Measurements from ENCODE around the gene TFF3.

The TFF3 gene

GRCh38 chr21:42306366-42307035, 8.7 kb downstream of the TFF3 start:
- DNase-seq (ENCODE audit: low spot score in 2 of 2) (no peak), ATAC-seq (no peak)
- no peak overlapping the region for H3K4me3 Mint-ChIP-seq
- H3K9me3 Mint-ChIP-seq = no peaks in the 10 kb centered on the region
- H3K27ac Mint-ChIP-seq = no peak overlapping the region
- H3K4me1 Mint-ChIP-seq = no peaks in the 10 kb centered on the region
- no peaks in the 10 kb centered on the region for H3K36me3 Mint-ChIP-seq

DNA sequence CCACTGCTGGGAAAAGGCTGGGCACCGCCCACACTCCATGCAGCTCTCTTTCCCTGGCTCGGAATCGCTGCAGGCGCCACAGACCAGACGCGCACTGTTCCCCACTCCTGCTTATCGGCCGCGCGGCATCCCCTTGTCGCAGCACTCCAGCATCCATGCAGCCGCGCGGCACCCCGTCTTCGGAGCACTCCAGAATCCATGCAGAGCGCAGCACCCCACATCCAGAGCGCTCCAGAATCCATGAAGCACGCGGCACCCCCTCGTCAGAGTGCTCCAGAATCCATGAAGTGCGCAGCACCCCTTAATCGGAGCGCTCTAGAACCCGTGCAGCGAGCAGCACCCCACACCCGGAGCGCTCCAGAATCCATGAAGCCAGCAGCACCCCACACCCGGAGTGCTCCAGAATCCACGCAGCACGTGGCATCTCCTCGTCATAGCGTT, 9.5 kb downstream of the TFF3 start:
- Mint-ChIP-seq H3K4me3 (no peak overlapping the region), H3K9me3 (no peaks in the 10 kb centered on the region), H3K4me1 (no peaks in the 10 kb centered on the region), H3K27ac (no peak overlapping the region), H3K36me3 (no peaks in the 10 kb centered on the region)
- DNase-seq (ENCODE audit: low spot score in 2 of 2) (no peak), ATAC-seq (no peak)

GRCh38 chr21:42304556-42305454, 10.4 kb downstream of the TFF3 start:
- no peaks in the 10 kb centered on the region for H3K36me3 Mint-ChIP-seq
- H3K4me3 Mint-ChIP-seq = no peak overlapping the region
- DNase-seq (ENCODE audit: low spot score in 2 of 2) (no peak), ATAC-seq (no peak)
- H3K27ac Mint-ChIP-seq = no peak overlapping the region
- no peaks in the 10 kb centered on the region for H3K9me3 Mint-ChIP-seq
- no peaks in the 10 kb centered on the region for H3K4me1 Mint-ChIP-seq

- ATAC-seq (no peak), DNase-seq (ENCODE audit: low spot score in 2 of 2) (no peak)
- Mint-ChIP-seq H3K4me1 (no peaks in the 10 kb centered on the region), H3K36me3 (no peaks in the 10 kb centered on the region), H3K4me3 (no peak overlapping the region), H3K9me3 (no peaks in the 10 kb centered on the region), H3K27ac (no peak overlapping the region)
These were observed 11.8 kb downstream of the TFF3 start for GRCh38 chr21:42303443-42303842.

GRCh38 chr21:42302794-42303193, 12.4 kb downstream of the TFF3 start:
- Mint-ChIP-seq H3K27ac (no peak overlapping the region), H3K4me3 (no peak overlapping the region), H3K36me3 (no peaks in the 10 kb centered on the region), H3K4me1 (no peaks in the 10 kb centered on the region), H3K9me3 (no peaks in the 10 kb centered on the region)
- ATAC-seq (no peak), DNase-seq (ENCODE audit: low spot score in 2 of 2) (no peak)

- no peak for DNase-seq (ENCODE audit: low spot score in 2 of 2)
- H3K4me3 Mint-ChIP-seq = no peak overlapping the region
- no peak for ATAC-seq
- no peaks in the 10 kb centered on the region for H3K9me3 Mint-ChIP-seq
- H3K36me3 Mint-ChIP-seq = no peaks in the 10 kb centered on the region
- no peaks in the 10 kb centered on the region for H3K4me1 Mint-ChIP-seq
- no peak overlapping the region for H3K27ac Mint-ChIP-seq
These were observed 13.0 kb downstream of the TFF3 start for GRCh38 chr21:42302076-42302650.

GRCh38 chr21:42301371-42302075, 13.7 kb downstream of the TFF3 start:
- no peak for ATAC-seq
- H3K4me3 Mint-ChIP-seq = no peak overlapping the region
- H3K9me3 Mint-ChIP-seq = no peaks in the 10 kb centered on the region
- peaks cover 5% of the 10 kb centered on the region for H3K36me3 Mint-ChIP-seq
- H3K27ac Mint-ChIP-seq = no peak overlapping the region
- no peak for DNase-seq (ENCODE audit: low spot score in 2 of 2)
- no peaks in the 10 kb centered on the region for H3K4me1 Mint-ChIP-seq

DNA sequence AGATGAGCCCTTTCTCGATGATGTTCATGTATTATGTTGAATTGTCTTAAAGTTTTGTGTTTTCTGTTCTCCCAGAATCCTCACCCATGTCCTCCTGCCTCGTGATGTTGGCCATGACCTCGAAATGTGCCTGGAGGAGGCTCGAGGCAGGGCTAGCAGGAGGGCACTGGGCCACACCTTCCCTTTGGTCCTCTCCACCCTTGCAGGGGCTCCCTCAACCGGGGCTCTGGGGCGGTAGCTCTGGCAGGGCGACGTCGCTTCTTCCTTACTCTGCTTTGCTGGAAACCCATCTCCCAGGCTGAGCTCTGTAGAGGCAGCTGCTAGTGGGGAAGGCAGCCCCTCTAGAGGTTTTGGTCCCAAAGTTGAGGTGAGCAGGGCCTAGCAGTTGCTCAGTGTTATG, 14.3 kb downstream of the TFF3 start:
- H3K27ac Mint-ChIP-seq = no peak overlapping the region
- DNase-seq (ENCODE audit: low spot score in 2 of 2) (no peak), ATAC-seq (no peak)

DNA sequence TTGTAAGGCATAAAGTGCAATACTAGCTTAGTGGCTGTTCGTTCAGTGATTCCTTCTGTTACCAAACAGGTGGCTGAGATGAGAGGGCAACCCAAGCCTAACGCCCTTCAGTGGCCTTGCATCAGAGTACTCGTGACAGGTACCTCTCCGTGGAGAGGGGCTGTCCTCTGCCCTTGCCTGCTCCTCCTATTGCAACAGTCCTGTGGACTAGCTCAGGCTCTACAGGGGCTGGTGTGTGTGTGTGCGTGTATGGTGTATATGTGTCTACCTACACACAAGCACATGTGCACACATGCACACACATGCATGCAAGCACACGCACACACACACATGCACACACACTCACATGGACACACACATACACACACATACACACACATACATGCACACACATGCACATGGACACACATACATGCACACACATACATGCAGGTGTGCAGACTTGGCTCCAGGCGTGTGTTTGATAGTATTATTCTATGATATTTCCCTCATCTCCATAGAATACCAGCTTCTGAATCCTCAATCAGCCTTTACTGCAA, 15.1 kb downstream of the TFF3 start:
- Mint-ChIP-seq H3K27ac (no peak overlapping the region), H3K4me1 (no peaks in the 10 kb centered on the region), H3K36me3 (peaks cover 11% of the 10 kb centered on the region), H3K4me3 (no peak overlapping the region), H3K9me3 (no peaks in the 10 kb centered on the region)
- no peak for DNase-seq (ENCODE audit: low spot score in 2 of 2)
- ATAC-seq = no peak

More for the DNA sequence above, 14.3 kb downstream of the TFF3 start:
- Mint-ChIP-seq H3K4me3 (no peak overlapping the region), H3K9me3 (no peaks in the 10 kb centered on the region), H3K4me1 (no peaks in the 10 kb centered on the region), H3K36me3 (peaks cover 5% of the 10 kb centered on the region)

DNA sequence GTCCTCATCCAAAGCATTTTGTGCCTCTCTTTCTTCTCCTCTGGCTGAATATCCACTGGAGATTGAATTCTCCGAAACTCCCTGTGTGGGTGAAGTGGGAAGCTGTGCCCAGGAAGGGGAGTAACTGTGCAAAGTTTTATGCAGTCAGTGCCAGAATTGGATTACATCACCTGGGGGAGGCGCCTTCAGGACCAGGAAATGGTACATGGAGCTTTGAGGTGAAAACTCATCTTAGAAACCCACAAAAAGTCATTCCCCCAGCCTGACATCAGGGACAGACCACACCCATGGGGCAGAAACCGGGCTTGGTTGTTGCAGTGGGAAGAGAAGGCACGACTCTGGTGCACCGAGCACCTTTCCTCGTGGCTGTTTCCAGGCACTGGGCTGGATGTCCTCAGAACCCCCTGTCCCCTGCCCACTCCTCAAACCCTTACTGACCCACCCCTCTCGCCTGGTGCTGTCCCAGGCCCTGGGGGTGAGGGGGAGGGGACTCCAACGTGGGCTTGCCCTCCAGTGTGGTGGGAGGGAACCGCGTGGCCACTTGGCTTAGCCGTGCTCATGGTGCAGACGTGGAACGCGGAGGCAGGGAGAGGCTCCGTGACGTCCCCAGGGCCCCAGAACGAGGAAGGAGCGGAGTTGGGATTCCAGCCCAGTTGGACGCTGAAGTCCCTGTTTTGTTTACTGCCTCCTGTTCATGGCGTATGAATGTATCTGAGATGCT, 15.7 kb downstream of the TFF3 start:
- H3K9me3 Mint-ChIP-seq = no peaks in the 10 kb centered on the region
- H3K27ac Mint-ChIP-seq = no peak overlapping the region
- H3K4me3 Mint-ChIP-seq = no peak overlapping the region
- no peaks in the 10 kb centered on the region for H3K4me1 Mint-ChIP-seq
- H3K36me3 Mint-ChIP-seq = peaks cover 12% of the 10 kb centered on the region
- ATAC-seq (peak; percentile 82), DNase-seq (ENCODE audit: low spot score in 2 of 2) (peak in 1 of 2 donors; percentile 57)

- no peaks in the 10 kb centered on the region for H3K4me1 Mint-ChIP-seq
- DNase-seq (ENCODE audit: low spot score in 2 of 2) (no peak), ATAC-seq (no peak)
- H3K36me3 Mint-ChIP-seq = peaks cover 12% of the 10 kb centered on the region
- H3K9me3 Mint-ChIP-seq = no peaks in the 10 kb centered on the region
- H3K27ac Mint-ChIP-seq = no peak overlapping the region
- H3K4me3 Mint-ChIP-seq = no peak overlapping the region
These were observed 16.6 kb downstream of the TFF3 start for GRCh38 chr21:42298657-42299056.

DNA sequence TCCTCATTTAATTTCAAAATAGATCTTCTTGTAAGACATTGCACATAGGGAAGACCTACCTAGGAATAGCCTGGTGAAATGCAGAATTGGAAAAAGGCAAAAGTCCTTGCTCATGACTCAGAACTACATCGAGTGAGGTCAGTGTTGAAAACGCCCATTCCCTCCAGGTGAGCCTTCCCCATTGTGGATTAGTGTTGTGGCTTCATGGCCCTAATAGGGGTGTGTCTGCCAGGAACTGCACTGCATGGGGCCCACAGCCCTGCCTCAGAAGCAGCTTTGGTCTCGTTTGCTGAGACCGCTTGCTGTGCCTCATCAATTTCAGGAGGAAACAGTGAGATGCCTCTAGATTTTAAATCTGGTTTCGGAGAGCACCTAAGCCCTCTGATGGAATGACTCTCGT, 17.0 kb downstream of the TFF3 start:
- H3K4me3 Mint-ChIP-seq = no peak overlapping the region
- DNase-seq (ENCODE audit: low spot score in 2 of 2) (no peak), ATAC-seq (no peak)
- H3K36me3 Mint-ChIP-seq = peaks cover 12% of the 10 kb centered on the region
- H3K9me3 Mint-ChIP-seq = no peaks in the 10 kb centered on the region
- no peak overlapping the region for H3K27ac Mint-ChIP-seq
- no peaks in the 10 kb centered on the region for H3K4me1 Mint-ChIP-seq

DNA sequence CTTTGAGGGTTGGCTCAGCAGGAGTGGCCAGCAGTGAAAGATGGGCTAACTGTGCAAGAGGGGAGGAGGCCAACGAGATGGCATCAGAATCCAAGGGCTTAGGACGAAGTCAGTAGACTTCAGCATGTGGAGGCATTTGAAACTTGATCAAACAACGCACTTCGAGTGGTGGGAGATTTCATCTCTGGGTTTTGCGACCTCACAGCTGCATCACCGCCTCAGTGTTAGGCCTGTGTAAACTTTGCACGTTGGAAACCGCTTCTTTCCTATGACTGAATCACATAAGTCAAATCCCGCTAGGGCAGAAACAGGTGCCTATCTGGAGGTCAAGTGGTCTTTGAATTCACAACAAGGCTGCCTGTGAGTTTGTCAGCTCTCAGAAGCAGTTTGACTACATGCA, 17.8 kb downstream of the TFF3 start:
- H3K27ac Mint-ChIP-seq = no peak overlapping the region
- no peak overlapping the region for H3K4me3 Mint-ChIP-seq
- no peaks in the 10 kb centered on the region for H3K4me1 Mint-ChIP-seq
- ATAC-seq (no peak), DNase-seq (ENCODE audit: low spot score in 2 of 2) (no peak)
- no peaks in the 10 kb centered on the region for H3K9me3 Mint-ChIP-seq
- H3K36me3 Mint-ChIP-seq = peaks cover 12% of the 10 kb centered on the region

DNA sequence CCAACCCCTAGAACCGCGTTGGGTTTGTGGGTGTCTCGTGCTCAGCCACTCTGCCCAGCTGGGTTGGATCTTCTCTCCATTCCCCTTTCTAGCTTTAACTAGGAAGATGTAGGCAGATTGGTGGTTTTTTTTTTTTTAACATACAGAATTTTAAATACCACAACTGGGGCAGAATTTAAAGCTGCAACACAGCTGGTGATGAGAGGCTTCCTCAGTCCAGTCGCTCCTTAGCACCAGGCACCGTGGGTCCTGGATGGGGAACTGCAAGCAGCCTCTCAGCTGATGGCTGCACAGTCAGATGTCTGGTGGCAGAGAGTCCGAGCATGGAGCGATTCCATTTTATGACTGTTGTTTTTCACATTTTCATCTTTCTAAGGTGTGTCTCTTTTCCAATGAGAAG, 18.7 kb downstream of the TFF3 start:
- Mint-ChIP-seq H3K4me3 (no peak overlapping the region), H3K9me3 (no peaks in the 10 kb centered on the region), H3K4me1 (no peaks in the 10 kb centered on the region), H3K36me3 (peaks cover 12% of the 10 kb centered on the region), H3K27ac (peak overlapping the region; percentile 52)
- ATAC-seq (no peak), DNase-seq (ENCODE audit: low spot score in 2 of 2) (no peak)

Measured in stimulated activated effector memory CD8-positive, alpha-beta T cell treated with anti-CD3 and anti-CD28 coated beads, Interleukin-12 subunit alpha, Interleukin-12 subunit beta, amount 100 ng/mL, for 72 hours (primary cell).